GM18909 (cell line): ENCODE results near the gene USP6NL.

Experiments
- ATAC-seq: cut with Tn5 transposase; IDR thresholded peaks from one replicate; pipeline ENCODE4 v1.9.1; 2021; ENCODE audit warnings: mild to moderate bottlenecking; ENCODE audit not compliant: unreplicated experiment, poor library complexity

The USP6NL gene

DNA sequence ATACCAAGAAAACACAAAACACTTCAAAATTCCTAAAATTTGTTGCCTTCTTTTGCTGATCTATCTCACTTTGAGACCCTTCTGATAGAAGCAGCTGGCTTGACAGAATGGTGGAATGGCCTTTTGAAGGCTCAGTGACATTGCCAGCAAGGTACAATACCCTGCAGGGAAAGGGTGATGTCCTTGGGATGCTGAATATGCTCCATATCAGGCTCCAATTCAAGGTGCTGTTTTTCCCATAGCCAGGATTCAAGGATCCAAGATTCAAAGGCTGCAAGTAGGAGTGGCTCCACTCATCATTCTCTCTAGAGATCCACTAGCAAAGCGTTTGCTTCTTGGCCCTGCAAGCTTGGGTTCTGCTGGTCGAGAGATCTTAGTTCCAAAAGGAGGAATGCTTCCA lies 120.4 kb downstream of the USP6NL start:
- ATAC-seq = no peak

DNA sequence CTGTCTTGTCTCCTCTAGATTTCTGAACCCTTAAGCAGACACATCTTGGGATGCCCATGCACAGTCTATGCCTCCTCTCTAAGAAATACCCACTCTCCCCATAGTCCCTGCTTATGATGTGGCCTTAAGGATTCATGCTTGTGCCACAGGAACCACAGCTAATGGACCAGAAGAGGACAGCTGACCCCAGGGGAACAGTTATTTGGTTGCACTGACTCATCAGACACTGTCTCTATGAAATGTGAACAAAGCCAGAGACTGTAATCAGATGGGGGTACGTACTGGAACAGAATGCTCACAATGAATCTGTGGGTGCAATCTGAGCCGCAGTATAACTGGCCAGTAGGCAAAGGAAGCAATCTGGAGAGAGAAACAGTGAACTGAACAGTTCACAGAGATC lies 121.9 kb downstream of the USP6NL start:
- ATAC-seq = no peak

DNA sequence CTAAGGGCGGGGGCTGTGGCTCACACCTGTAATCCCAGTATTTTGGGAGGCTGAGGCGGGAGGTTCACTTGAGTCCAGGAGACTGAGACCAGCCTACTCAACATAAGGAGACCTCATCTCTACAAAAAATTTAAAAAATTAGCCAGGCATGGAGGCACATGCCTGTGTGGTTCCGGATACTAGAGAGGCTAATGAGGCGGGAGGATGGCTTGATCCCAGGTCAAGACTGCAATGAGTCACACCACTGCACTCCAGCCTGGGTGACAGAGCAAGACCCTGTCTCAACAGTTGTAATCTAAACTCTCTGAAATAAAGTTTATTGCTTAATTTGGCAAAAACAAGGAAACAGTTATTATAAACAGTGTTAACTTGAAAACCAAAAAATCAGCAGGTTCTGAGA lies 123.3 kb downstream of the USP6NL start:
- no peak for ATAC-seq

DNA sequence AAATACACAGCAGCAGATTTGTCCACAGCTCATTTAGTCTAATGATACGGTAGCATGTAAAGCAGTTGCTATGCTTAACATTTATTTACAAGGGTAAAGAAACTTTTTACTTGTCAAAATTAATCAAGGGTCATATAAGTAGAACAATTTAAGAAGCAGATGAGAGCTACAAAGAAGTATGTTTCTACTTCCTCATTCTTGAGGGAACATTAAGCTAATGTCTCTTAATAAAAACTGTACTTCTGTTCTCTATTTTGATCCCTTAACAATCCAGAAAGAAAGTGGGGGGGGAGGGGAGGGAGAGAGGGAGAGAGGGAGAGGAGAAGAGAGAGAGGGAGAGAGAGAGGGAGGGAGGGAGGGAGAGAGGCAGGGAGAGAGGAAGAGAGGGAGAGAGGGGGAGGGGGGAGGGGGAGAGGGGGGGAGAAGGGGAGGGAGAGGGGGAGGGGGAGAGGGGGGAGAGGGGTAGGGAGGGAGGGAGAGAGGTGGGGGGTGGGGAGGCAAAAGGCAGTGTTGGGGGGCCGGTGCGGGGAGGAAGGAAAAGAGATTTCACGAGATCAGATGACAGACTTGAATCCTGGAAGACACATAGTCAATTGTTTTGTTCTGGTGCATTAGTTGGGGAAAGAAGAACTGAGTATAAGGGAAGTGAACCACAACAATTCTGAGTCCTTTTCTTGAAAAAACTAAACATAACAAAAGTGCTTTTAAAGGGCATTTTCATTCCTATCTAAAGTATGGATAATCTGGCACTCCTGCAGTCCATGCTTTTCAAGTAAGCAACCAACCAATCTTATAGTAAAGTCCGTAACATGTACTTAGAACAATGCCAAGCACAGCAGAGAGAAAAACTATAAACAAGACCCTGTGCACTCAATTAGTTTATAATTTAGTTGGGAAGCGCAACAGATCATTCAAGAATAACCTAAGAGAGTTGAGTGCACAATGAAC lies 128.0 kb downstream of the USP6NL start:
- ATAC-seq = no peak

DNA sequence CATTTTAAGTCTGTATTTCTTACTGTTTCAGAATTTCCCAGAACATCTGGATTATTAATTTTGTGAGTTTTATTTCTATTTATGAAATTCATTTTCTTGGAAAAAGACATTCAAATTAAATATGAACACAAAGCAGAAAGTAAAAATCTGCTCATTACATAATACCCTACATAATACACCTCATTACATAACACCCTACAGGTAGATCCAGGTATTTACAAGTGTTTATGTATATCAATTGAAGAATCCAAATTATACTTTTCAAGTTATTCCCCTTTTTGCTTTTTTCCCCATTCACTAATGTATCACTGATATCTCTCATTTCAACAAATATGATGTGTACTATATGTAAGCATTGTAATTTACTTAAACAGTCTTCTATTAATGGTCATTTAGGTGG lies 129.1 kb downstream of the USP6NL start:
- ATAC-seq = no peak

DNA sequence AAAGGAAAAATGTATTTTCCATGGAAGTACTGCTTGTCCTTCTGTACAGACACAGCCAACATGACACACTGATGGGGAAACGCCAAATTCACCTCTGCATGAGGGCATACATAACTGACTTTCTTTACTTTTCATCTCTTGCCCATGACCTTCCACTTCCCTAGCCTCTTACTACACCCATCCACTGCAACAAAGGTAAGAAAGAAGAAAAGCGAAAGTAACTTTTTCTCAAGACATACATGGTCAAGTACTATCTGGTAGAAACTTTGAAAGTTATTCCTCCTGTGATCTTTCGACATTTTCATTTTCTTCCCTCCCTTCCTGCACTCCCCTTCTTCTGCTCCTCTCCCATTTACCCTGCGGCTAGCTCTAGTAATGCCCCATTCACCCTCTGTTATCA lies 130.8 kb downstream of the USP6NL start:
- no peak for ATAC-seq

DNA sequence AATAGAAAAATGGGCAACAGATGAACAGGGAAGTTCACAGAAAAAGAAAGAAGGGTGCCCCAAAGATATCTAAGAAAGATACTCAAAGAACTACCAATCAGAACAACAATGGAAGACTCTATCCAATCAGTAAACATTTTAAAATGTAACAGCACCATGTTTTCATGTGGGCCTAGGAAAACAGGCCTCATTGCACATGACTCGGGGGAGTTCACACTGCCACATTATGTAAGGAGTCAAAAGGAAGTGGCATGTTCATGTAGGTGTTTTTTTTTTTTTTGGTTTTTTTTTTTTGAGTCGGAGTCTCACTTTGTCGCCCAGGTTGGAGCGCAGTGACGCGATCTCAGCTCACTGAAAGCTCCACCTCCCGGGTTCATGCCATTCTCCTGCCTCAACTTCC lies 132.2 kb downstream of the USP6NL start:
- ATAC-seq = no peak

DNA sequence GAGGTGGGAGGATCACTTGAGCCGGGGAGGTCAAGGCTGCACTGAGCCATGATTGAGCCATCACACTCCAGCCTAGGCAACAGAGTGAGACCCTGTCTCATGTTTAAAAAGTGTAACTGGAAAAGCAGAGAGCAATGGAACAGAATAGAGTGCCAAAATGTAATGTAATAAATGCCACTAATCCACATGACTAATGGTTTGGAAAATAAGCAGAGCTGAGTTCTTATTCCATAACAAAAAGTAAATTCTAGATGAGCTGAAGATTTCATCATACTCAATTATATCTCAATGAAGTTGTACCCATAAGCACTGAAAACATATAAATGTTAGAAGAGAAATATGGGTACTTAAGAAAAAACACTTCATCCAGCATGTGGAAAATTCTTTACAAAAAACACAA lies 132.6 kb downstream of the USP6NL start:
- no peak for ATAC-seq

DNA sequence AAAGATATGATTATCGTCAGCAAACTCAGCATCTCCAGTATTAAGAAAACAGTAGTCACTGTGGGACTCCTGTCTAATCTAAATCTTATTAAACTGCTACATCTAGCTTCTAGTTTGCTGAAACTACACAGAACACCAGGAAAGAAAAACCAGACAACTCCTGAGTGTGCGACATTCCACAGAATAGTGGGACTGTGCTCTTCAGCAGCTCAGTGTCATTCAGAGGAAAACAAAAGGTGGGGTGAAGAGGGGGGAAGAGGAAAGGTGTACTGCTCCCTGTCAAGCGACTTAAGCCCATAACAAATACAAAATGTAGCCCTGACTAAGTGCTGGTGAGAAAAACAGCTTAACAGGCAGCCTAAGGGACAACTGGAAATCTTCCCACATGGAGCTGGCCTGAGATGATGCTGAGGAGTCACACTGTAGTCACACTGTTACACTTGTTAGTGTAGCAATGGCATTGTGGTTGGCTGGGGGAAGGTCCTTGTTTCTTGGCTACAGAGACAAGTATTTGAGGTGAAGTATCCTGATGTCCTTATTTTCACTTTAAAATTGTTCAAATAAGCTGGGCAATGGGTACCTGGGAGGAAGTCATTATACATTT lies 135.5 kb downstream of the USP6NL start:
- ATAC-seq = no peak

DNA sequence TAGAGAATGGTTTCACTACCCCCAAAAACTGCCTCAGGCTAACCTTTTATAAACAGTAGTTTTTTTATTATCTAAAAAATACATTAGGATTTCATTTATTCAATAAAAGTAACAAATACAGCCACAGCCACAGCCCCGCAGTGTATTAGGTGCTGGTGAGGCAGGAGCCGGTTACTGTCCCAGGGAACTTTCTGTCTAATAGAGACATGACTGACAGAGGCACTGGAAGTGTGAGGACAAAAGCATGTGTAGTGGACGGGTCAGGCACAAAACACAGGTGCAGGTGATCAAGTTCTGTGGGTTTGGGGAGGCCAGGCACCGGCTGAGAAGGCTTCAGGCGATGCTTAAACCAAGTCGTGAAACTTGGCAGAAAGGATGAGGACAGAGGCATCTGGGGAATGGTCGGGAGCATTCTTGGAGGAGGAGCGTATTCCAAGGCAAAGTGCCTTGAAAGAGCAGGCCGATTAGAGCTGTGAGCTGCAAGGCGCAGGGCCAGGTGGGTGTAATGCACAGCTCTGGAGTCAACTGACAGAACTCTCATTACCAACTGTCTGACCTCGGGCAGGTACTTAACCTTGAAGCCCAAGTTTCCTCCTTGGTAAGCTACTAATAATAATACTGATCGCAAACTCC lies 138.2 kb downstream of the USP6NL start:
- no peak for ATAC-seq

DNA sequence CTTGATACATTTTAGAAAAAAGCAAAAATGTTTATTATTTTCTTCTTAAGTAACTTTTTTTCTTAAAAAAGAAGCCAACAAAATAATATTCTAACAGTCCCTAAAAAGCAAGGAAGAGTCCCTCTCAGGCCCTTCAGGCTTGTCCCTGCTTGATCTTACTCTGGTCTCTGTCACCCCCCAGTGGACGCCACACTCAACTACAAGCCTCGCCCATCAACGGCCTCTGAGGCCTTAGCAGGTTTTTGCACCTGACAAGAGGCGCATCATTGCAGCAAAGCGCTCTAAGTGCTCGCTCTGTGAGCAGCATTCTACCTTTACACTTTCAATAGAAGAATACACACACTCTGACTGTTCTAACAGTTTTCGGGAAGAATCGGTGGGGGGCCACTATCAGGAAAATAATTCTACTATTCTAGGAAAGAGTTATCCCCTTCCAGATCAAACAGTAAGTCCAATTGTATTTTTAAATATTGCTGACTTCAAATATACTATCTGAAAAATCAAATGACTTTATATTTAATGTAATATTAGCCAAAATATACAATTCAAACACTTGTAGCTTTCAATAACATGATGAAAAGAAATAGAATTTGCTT lies 139.2 kb downstream of the USP6NL start:
- ATAC-seq = peak; percentile 89

DNA sequence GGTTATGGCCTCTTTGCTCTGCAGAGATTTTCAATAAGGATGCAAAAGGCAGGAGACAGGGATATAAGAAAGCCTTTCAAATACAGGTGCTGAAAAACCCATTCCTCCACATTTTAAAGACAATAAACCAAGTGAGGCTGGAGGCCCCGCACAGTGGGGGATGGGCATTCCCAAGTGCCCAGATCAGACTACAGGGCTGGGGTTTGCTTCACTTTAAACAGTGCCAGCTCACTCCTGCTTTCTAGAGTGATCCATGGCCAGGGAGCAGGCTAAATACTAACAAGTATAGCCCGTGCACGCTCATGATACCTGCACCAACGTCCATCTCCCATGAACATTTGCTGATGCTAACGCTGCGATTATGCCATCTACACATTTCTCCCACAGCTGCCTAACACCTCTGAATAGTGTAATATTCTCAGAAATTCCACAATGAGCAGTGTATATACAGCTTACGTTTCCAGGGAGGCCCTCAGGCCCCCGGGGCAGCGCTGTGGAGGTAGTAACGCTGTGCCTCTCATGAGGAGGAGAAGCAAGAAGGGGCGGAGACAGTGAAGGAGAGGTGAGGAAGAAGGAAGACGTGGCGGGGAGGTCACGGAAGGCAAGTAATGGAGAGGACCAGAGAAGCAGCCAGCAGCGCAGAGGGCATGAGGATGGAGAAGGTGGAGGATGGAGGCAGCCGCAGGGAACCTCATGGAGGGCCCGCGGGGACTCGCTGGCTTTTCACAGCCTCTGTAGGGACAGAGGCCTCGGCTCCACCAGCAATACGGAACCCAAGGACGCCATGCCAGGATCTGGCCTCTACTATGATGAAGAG lies 141.7 kb downstream of the USP6NL start:
- no peak for ATAC-seq

DNA sequence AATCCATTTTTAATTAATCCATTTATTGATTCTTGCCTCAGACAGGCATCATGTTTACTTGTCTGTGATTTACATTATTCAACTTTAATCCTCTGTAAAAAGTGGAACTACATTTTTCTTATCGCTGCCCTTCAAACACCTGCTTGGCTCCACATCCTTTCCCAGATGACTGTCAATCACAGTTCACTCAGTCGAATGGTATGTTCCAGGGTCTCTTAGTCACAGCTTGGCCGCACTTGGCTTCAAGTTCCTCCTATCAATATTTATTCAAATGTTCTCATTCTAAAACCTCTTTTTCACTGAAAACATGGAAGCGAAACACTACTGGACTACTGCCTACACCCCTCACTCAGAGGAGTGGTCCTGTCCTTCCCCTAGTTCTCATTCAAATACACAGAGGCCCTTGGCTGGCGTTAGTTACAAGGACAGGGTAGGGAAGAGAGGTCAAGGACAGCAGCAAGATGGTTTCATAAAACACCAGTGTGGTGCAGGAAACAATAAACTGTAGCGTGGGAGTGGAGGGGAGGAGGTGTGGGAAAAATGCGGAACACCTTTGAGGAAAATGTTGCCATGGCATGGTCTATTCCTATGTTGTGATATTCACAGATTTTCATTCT lies 143.2 kb downstream of the USP6NL start:
- no peak for ATAC-seq

DNA sequence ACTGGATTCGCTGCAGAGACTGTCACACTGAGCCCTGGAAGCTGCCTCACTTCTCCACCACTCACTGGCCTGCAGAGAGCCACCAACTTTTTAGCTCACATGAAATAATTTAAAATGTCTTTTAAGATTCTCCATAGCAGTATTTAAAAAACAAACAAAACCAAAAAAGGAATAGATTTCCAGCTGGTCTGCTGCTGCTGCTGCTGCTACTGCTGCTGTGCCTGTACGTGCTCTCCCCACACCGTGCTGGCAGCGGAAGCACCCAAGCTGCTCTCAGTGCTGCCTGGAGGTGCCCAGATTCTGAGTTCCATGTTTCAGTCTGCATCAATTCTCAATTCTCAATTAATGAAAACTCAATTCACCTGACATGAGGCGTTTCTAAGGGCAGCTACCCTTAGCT lies 146.0 kb downstream of the USP6NL start:
- ATAC-seq = no peak

DNA sequence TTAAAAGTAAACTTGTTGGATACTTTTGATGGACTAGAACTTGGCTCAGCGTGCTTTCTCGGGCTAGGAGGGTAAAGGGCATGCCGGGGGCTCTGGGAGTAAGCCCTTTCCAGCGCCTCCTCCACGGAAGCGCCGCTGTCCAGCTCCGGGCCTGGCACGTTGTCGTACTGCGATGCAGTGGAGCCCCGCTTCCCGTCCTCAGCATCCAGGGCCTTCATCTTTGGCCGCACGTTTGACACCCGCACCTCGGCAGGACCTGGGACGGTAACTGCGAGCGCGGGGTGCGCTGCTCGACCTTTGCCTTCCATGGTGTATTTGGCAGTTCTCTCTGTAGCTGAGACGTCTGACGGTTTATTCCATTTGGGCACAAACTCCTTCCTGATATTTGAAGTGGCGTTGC lies 148.3 kb downstream of the USP6NL start:
- ATAC-seq = no peak

DNA sequence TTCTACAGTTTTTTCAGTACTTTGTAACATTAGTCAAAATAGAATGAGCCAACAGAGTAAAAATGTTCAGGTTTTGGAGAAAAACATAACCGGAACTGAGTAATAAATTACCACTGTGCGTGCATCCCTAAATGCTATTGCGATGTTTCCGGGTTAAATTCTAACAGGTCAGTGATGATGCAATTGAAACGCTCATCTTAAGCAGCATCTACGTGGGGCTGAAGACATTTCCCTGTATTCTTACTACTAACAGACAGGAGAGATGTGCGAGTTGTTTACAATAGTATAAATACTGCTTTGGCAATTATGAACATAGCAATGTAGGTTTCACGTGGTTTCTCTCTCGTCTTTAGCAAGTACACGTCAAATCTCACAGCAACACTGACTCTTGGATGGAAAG lies 149.4 kb downstream of the USP6NL start:
- ATAC-seq = no peak

DNA sequence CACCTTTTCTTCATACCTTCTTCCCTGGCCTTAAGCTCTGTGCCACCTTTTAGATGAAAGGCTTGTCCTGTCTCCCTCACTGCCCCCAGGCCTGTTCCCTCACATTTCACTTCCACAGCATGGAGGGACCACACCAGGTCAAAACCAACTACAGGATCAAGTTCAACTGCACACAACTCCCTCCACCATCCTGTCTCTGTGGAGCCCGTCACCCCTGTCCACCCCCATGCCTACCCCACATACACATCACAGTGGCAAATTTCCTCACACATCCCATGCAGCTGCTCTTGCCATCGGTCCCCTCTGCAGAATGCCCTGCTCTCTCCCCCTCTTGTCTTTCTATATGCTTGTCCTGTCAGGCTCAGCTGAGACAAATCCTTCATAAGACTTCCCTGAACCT lies 154.1 kb downstream of the USP6NL start:
- ATAC-seq = no peak

DNA sequence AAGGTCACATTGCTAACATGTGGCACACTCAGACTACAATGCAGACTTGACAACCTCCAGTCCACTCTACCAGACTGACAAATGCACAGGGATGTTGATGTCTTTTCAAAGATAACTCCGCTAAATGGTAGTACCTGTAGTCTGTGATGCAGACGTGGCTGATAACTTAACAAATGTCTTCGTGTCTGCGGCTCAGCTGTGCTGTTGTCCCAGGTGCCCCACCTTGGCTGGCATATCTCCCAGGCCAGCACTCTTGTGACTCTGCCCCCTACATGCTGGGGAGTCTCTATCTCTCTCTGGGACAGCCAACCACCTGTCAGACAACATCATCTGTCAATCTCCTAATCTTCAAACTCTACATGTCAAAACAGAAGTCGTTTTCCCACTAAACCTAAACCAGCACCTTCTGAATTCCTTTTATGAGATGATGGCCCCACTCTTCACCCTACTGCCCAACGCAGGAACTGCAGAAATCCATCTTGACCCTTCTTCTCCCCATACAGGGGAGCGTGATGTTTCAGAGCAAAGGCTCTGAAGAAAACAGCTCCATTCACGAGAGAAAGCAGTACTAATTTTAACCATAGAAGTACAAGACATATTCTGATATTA lies 156.4 kb downstream of the USP6NL start:
- ATAC-seq = no peak

DNA sequence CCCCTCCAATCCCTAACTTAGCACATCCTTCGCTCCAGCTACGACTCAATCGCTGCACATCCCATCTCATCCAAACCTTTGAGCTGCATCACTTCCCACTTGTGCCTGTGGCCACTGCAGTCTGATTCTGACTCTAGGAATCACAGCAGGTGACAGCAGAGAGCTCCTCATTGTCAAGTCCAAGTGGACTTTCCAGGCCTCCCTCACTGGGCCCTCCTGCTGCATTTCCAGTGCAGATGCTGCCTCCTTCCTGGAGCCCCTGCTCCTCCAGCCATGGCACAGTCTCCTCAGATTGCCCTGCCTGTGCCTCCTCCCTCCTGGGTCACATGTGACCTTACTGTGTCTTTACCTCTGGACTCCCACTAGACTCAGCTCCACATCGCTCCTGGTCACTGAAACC lies 157.3 kb downstream of the USP6NL start:
- ATAC-seq = no peak
